ENCODE results near the gene EPS8L2. TPM values are rescaled to one million over a fixed set of nuclear protein-coding genes. Genes with fewer than 3 reads are reported as not detected.

EPS8L2 gene
- total and polyA plus RNA-seq, 2 of the 8 experiments (the other 6 are each of a cell fraction or from before 2014, with no cell fraction given): 38.5 to 57.0 TPM

DNA sequence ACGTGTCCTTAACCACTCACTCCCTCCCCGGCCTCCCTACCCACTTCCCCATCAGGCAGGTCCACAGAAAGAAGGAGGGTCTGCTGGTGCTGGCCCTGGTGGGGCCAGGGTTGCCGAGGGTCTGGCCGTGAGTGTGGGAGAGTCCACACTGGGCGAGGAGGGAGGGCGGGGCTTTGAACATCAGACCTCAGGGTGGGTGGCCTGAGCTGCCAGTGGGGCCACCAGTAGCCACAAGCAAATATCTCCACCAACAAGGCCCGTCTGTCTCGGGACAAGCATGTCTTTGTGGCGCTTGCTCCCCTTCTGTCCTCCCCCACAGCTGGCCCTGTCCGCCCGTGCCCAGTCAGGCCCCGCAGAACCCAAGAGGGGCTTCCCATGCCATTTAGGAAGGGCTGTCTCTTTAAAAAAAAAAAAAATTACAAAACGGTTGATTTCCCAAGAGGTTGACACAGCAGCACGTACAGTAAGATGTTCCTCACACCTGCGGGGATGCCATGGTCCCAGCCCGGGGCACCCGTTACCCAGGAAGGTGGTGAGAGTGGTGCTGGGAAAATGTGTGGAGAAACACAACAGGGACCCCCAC is 23.6 kb downstream of the EPS8L2 start:
- no peak overlapping the region for H3K23ac ChIP-seq (ENCODE audit: insufficient read length)
- H3K9ac ChIP-seq (replicated peaks in 1 of 4; ENCODE audit: extremely low read depth in 1 of 4, low read depth in 3 of 4, low read length in 3 of 4): no peak overlapping the region
- peak overlapping the region; percentile 60; the same call in 1 of the 2 replicates for H4K8ac ChIP-seq (ENCODE audit: extremely low read depth, insufficient read depth, low read length)
- no peak for FAIRE-seq
- no peak overlapping the region for H2BK15ac ChIP-seq (ENCODE audit: low read length)
- no peak overlapping the region for H4K91ac ChIP-seq (replicated peaks; ENCODE audit: insufficient read length, low read length)
- H2BK5ac ChIP-seq (ENCODE audit: low read depth, low read length): no peak overlapping the region
- no peaks in the 10 kb centered on the region for H3K79me1 ChIP-seq (ENCODE audit: low read depth, low read length)
- H2BK12ac ChIP-seq (ENCODE audit: low read depth, low read length): no peak overlapping the region
- no peaks in the 10 kb centered on the region for H3K79me2 ChIP-seq (ENCODE audit: control insufficient read depth in 1 of 2, insufficient read depth in 2 of 2, low read length in 2 of 2)
- no peak overlapping the region for H3K56ac ChIP-seq (replicated peaks; ENCODE audit: insufficient read length, low read depth, low read length)
- DNase-seq (ENCODE audit: low read depth in 1 of 2, low spot score in 2 of 2): no peak
- H3K4me1 ChIP-seq (replicated peaks in 1 of 4; ENCODE audit: control insufficient read depth in 3 of 4, insufficient read depth in 4 of 4, low read length in 3 of 4): peaks cover 0 to 19% (median 11%) of the 10 kb centered on the region in 4 experiments; a peak in 5 of 7 replicates
- no peak overlapping the region for H2BK120ac ChIP-seq (replicated peaks; ENCODE audit: low read depth, low read length)
- 94% methylated on average over 17 of the region's 17 CpGs; no CpG with 5 or more reads in 1 of the 2 experiments for WGBS, 2 experiments (ENCODE audit: extremely low coverage in 1 of 2, insufficient coverage in 1 of 2, insufficient read length in 1 of 2, insufficient replicate concordance in 2 of 2, low coverage in 1 of 2, low lambda C conversion rate in 2 of 2, missing lambda C conversion rate in 1 of 2)
- no peak overlapping the region for H2AK5ac ChIP-seq (ENCODE audit: low read depth, low read length)
- H3K36me3 ChIP-seq (ENCODE audit: control insufficient read depth in 2 of 4, insufficient read depth in 4 of 4, low read length in 3 of 4): no peaks in the 10 kb centered on the region
- H3K14ac ChIP-seq (ENCODE audit: insufficient read length): no peak overlapping the region
- H2AFZ ChIP-seq (ENCODE audit: low read length): no peak overlapping the region
- H3K4me3 ChIP-seq (ENCODE audit: extremely low read depth in 1 of 4, insufficient read depth in 2 of 4, low read depth in 3 of 4, low read length in 4 of 4): no peak overlapping the region
- TF ChIP-seq, protein P1, sequence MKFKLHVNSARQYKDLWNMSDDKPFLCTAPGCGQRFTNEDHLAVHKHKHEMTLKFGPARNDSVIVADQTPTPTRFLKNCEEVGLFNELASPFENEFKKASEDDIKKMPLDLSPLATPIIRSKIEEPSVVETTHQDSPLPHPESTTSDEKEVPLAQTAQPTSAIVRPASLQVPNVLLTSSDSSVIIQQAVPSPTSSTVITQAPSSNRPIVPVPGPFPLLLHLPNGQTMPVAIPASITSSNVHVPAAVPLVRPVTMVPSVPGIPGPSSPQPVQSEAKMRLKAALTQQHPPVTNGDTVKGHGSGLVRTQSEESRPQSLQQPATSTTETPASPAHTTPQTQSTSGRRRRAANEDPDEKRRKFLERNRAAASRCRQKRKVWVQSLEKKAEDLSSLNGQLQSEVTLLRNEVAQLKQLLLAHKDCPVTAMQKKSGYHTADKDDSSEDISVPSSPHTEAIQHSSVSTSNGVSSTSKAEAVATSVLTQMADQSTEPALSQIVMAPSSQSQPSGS (IDR thresholded peaks at IDR 0.05; ENCODE audit: low read length): no peak
- no peak for TF ChIP-seq TCF12 (IDR thresholded peaks at IDR 0.05; ENCODE audit: low read depth, low read length)
- TF ChIP-seq SAP30 (IDR thresholded peaks at IDR 0.05; ENCODE audit: insufficient read depth, insufficient replicate concordance, low read length): no peak
- no peaks in the 10 kb centered on the region for H4K20me1 ChIP-seq (replicated peaks in 1 of 2; ENCODE audit: control insufficient read depth in 1 of 2, insufficient read depth in 2 of 2, low read length in 2 of 2)
- H3K4me2 ChIP-seq (ENCODE audit: insufficient read depth in 1 of 2, low read depth in 2 of 2, low read length in 2 of 2): no peak overlapping the region
- H3K4ac ChIP-seq (replicated peaks; ENCODE audit: insufficient read length, low read depth, low read length): no peak overlapping the region
- H3K27ac ChIP-seq (ENCODE audit: low read depth, low read length): no peak overlapping the region
- no peak overlapping the region for H4K5ac ChIP-seq (ENCODE audit: insufficient read length, low read depth, low read length)
- no peak overlapping the region for H3K18ac ChIP-seq (ENCODE audit: extremely low read depth, low read length)
- H2BK20ac ChIP-seq (ENCODE audit: low read length): no peak overlapping the region
- H3K23me2 ChIP-seq (ENCODE audit: low read depth, low read length): peaks cover 7% of the 10 kb centered on the region; the same call in 1 of the 2 replicates
- H3K27me3 ChIP-seq (replicated peaks in 1 of 4; ENCODE audit: control insufficient read depth in 3 of 4, extremely low read depth in 1 of 4, insufficient read depth in 3 of 4, low read length in 3 of 4): peaks cover 0 to 2% (median 0%) of the 10 kb centered on the region in 4 experiments; a peak in 2 of 7 replicates
- ChIA-PET POLR2A (ENCODE audit: partially characterized antibody) (interaction anchor here (0.7 to 13.2 kb wide), 6 partner anchors 10 to 36 kb away, joined by 3 to 216 read pairs (median 6); partner anchors contain the start of gene TALDO1), CTCF (ENCODE audit: partially characterized antibody) (interaction anchor here (1.2 to 15.4 kb wide), 4 partner anchors 24 to 92 kb away, joined by 3 to 395 read pairs (median 30); partner anchors contain the start of genes DEAF1, DRD4, EPS8L2 and TALDO1)
- H3K9me3 ChIP-seq (ENCODE audit: insufficient read depth in 2 of 2, low read depth in 1 of 2, low read length in 1 of 2): no peaks in the 10 kb centered on the region

All from H1 (cell line).